ENCODE data around the gene BABAM2.
"Not testable (repeated sequence)": the region's sequence is repeated elsewhere in the genome, so short reads cannot be mapped to it uniquely, and the experiment has no call there.

Gene BABAM2

DNA sequence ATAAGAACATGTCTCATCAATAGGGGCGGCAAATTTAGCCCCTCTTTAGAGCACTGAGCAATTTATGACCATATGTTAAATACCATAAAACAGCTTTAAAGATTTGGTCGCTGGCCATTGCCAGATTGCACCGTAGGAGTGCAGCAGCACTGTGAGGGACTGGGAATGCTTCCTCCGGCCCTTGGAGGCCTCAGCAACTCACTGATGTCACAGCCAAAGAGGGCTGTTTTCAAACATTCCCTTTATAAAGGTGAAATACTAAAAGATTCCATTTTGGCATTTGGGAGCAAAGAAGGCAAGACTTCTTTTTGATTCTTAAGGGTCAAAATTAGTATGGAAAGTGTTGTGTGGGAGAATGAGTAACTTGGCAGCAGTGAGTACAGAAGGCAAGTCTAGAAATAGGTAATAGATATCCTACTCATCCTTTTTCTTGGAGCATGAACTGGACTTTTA, 63.7 kb downstream of the BABAM2 start:
- no peak for DNase-seq

- peak; percentile 34 for DNase-seq
Observed at GRCh38 chr2:27954771-27955383, 64.3 kb downstream of the BABAM2 start.

DNA sequence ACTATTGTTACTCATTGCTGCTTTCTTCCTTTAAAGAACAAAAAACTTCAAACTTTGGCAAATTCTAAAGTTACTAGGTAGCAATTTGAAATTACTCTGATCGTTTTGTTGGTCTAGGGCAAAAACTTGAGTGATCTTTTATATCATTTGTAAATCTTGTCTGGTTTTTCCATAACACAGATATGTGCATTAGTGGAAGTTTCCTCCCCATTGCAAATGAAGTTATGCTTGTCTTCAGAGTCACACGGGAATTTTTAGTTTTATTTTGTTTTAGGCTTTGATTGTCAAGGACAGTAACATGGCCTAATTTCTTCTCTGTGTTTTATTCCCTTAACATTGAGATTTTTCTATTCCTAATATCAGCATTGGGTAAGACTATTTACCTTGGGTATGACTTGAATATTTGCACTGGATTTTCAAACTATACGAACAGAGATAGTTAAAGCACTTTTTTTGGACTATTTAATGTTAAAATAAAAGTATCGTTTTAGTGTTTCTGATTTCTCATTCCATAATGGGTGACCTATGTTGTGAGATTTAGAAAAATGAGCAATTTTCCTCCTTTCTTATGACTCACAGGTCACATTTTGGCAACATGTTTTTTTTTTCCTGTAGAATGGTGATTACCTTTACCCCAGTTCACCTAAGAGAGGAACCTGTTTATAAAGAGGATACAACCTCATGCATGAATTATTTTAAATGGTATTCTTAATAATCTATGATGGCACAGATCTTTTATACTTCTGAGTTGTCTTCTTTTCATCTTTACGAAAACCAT, 65.0 kb downstream of the BABAM2 start:
- no peak for DNase-seq

DNA sequence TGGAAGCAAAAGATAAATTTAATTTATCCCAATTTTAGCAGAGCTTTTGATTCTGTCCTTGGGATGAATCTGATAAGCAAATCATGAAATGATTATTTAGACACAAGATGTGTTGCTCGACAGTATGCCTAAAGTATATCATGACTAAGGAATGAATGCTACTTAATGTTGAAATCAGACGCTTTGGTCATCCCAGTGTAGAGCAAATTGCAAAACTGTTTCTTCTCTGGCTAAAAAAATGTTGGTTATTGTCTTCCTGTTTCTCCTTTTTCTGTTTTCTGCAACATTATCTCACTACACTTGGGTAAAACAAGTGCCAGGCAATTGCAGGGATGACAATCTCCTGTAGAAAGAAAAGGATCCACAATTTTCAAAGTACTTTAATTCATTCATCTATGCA, 66.4 kb downstream of the BABAM2 start:
- DNase-seq, result no peak

DNA sequence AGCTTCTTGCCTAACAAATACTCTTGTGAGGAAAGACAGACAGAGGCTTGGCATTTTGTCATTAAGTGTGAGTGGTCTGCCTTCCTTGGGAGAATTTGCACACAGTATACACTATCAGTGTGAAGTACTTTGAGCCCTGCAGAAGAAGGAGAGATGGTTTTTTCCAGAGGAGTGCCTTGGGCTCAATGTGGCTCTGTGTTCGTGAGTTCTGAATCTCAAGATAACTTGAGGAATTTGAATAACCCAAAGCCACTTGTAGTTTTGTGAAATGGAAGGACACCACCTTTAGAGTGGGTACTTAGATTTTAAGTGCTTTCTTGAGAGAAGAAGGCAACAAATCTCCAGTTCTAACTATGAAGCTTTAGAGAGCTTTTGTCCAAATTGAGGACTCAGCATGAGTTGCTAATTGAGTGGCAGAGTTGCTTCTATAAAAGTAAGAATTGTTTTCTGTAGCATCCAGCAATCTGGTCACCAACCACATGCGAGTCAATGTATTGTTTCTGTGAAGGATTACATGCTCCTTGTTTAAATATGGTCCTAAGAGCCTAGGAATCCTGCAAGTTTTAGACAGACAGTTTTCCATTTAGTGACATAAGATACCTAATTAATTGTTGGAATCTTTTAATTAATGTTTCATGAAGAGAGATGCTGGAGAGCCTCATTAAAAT, 68.3 kb downstream of the BABAM2 start:
- DNase-seq, result no peak

DNA sequence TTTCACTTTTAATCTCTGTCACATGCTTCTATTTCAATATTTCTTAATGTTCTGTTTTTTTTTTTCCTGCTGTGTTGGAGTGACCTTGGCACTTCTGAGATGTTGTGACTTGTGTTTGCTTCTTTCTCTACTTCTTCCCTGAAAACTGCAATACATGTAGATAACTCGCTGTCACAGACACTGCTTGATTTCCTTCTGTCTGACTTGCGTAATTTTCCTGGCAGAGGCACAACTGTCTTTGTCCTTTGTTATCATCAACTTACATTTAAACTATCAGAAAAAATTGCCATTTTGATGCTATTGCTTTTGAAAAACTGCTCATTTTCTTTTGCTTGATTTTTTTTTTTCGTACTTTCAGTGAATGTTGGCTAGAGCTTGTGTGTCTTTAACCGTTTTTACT, 69.0 kb downstream of the BABAM2 start:
- no peak for DNase-seq

- no peak for DNase-seq
Observed at GRCh38 chr2:27960237-27960912, 69.8 kb downstream of the BABAM2 start.

DNA sequence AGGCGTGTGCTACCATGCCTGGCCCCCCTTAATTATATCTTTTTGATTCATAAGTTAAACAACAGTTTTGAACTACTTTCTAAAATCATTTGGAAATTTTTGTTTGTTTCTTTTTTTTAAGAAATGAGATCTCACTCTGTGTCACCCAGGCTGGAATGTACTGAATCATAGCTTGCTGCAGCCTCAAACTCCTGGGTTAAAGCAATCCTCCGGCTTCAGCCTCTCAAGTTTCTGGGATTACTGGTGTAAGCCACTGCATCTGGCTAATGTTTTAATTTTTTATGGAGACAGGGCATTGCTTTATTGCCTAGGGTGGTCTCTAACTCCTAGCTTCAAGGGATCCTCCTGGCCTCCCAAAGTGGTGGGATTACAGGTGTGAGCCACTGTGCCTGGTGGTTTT, 71.5 kb downstream of the BABAM2 start:
- DNase-seq, result no peak

DNA sequence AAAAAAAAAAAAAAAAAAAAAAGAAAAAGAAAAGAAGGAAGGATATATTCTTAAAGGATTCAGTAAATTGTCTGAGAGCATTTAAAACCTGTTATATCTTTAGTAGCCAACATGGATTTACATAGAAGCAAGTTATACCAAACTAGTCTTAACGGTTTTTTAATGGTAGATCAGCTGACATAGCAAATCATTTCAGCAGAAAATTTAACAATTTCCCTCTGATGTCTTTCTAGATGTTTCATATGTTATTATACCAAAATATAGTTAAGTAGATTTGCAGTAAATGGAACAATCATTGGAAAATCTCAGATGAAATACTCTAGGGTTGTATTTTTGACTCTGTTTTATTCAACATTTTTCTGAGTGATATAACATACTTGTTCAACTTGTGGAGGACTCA, 72.9 kb downstream of the BABAM2 start:
- no peak for DNase-seq

DNA sequence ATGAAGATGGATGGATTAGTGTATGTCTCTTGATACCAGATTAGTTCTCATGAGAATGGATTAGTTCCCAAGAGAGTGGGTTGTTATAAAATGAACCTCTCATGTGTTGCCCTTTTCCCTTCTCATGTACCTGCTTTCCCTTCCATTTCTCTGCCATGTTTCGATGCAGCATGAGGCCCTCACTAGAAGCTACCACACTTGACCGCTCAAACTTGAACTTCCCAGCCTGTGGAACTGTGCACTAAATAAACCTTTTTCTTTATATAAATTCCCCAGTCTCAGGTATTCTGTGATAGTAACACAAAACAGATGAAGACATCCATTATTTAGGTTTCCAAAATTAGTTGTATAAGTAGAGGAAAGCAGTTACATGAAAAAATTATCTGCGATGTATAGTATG, 73.5 kb downstream of the BABAM2 start:
- DNase-seq, result no peak

DNA sequence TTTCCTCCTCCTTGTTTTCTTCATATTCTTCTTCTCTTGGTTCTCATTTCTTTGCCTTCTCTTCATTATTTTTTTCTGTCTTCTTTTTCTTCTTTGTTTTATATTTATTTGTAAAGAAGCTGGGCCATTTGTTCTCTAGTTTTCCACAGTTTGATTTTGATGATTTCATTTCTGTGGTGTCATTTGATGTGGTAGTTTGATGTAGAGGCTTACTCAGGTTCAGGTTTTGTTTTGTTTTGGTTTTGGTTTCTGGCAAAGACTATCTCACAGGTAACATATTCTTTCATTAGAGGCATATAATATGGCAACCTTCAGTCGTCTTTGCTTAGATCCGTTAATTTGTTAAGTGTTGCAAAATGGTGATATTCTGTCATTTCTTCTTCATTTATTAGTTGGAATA, 75.3 kb downstream of the BABAM2 start:
- no peak for DNase-seq

DNA sequence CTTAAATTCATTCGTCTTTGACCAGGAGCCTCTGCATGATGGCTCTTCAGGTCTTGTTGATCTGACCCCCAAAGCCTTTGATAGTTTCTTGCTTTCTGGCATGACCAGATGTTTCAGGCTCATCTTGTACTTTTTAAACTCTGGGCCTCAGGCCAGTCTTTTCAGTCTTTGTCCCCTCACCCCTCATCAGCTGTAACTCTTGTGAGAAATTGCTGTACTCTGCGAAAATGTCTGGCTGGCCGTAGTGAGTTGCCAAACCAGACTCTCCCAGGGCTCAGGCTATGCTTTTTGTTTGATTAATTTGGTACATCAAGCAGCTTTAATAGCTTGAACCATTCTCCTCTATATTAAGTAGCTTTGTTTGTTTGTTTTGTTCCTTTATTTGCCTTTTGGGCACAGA, 75.9 kb downstream of the BABAM2 start:
- no peak for DNase-seq

GRCh38 chr2:27967076-27967475, 76.5 kb downstream of the BABAM2 start:
- no peak for DNase-seq

GRCh38 chr2:27968045-27968444, 77.5 kb downstream of the BABAM2 start:
- DNase-seq, result not testable (repeated sequence)

GRCh38 chr2:27968957-27969356, 78.4 kb downstream of the BABAM2 start:
- DNase-seq, result not testable (repeated sequence)

DNA sequence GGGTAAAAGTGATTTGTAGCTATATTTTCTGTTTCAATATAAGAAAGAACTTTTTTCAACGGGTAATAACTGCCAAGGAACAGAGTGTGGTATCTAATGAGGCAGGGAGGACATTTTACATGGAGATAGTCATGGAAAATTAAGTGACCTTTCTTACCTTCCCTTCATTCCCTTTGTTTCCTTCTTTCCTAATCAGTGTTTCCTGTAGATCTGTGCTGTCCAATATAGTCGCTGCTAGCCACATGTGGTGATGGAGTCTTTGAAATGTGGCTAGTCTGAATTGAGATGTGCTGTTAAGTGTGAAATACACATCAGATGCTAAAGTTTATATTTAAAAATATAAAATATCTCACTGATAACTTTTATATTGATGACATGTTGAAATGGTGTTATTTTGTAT, 81.8 kb downstream of the BABAM2 start:
- DNase-seq, result no peak

DNA sequence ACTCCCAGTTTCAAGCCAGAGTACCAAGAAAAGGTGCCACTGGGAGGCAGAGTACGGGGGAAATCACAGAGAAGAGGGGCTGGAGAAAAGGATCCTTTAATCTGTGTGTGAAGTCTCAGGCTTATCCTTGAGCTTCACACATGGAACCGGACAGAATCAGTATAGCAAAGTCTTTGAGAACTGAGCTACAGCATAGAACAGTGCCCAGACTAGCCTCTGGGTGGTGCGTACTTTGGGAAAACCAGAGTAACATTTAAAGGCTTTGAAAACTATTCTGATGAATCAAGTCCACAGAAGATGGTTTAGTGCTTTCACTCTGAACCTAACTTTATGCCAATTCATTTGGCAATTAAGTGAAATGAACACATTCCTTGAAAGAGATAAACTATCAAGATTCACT, 83.1 kb downstream of the BABAM2 start:
- DNase-seq, result no peak

DNA sequence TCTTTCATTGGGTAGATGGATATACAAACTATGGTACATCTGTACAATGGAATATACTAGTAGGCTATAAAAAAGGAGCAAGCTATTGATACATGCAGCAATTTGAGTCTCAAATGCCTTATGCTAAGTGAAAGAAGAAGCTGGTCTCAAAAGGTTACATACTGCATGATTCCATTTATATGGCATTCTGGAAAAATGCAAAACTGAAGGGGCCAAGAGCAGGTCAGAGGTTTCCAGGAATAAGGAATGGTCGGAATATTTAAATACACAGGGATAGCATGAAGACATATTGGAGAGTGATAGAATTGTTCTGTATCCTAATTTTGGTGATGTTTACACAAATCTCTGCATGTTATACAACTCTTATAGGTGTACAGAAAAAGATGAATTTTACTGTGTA, 85.8 kb downstream of the BABAM2 start:
- no peak for DNase-seq

GRCh38 chr2:27977731-27978312, 87.3 kb downstream of the BABAM2 start:
- no peak for DNase-seq

- DNase-seq, result not testable (repeated sequence)
Observed at GRCh38 chr2:27978761-27979160, 88.2 kb downstream of the BABAM2 start.

- DNase-seq, result no peak
Observed at GRCh38 chr2:27980242-27980641, 89.7 kb downstream of the BABAM2 start.

DNA sequence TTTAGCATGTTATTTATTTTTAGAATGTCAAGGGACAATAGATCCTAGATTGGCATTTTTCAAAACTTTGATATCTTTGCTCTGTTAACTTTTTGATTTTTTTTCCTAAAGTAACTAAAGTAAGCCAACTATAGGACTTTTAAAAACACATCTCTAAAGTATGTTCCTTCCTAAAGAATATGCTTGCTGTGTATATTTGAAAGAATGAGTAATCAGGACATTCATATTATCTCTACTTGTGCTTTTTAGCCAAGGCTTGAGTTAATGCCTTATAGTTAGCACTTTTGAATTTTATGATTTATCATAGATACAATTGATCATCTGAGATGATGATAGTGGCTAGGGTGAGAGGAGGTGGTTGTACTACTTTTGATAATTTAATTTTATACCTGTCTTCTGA, 93.6 kb downstream of the BABAM2 start:
- DNase-seq, result no peak

DNA sequence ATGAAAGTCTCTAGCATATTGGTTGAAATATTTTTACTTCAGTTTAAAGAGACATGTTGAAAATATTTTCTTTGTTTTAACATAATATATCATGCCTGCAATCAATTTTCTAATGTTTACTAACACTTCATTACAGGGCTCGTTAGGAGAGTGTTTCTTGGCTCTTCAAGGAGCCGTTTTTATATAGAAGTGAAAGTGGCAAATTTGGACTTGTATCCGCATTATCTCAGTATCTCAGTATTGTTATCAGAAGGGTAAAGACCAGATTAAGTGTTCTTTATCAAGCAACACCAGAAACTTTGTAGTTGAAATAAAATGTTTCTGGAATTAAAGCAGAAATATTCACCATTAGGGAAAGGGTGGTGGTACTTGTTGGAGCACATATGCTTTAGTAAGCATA, 97.8 kb downstream of the BABAM2 start:
- DNase-seq, result no peak
